MM.1S (cell line): ENCODE results near the gene PIP5K1C.

ENCODE experiments used
- DNase-seq: peaks from one replicate; pipeline ENCODE4 v3.0.0-alpha.2; 2015
- H2AFZ ChIP-seq: fragments of 300-600 bp; sonication (generic); 2 replicates; pipeline ENCODE4 v1.6.0; 2016; ENCODE audit warnings: antibody characterized with exemption, low read length
- H3F3A ChIP-seq: fragments of 300-600 bp; sonication (generic); 2 replicates; pipeline ENCODE4 v1.6.1; 2016; ENCODE audit warnings: mild to moderate bottlenecking, antibody characterized with exemption, low read length, moderate library complexity, mixed read lengths; ENCODE audit not compliant: insufficient read depth
- H3K27ac ChIP-seq: fragments of 300-600 bp; sonication (generic); 2 replicates; pipeline ENCODE4 v1.5.1; 2016; ENCODE audit warnings: mild to moderate bottlenecking, low read length
- H3K27me3 ChIP-seq: fragments of 300-600 bp; sonication (generic); replicated peaks from 2 replicates; pipeline ENCODE4 v1.6.0; 2016; ENCODE audit warnings: low read length; ENCODE audit not compliant: insufficient read depth
- H3K36me3 ChIP-seq: fragments of 300-600 bp; sonication (generic); replicated peaks from 2 replicates; pipeline ENCODE4 v1.6.1; 2016; ENCODE audit warnings: mild to moderate bottlenecking, low read length, mixed read lengths; ENCODE audit not compliant: insufficient read depth
- H3K4me1 ChIP-seq: fragments of 300-600 bp; sonication (generic); 2 replicates; pipeline ENCODE4 v1.6.1; 2016; ENCODE audit warnings: low read length, mixed read lengths
- H3K4me2 ChIP-seq: fragments of 300-600 bp; sonication (generic); 2 replicates; pipeline ENCODE4 v1.6.0; 2016; ENCODE audit warnings: low read depth, low read length
- H3K4me3 ChIP-seq: fragments of 300-600 bp; sonication (generic); 2 replicates; pipeline ENCODE4 v1.5.1; 2016; ENCODE audit warnings: low read length, mixed read lengths
- H3K79me2 ChIP-seq: fragments of 300-600 bp; sonication (generic); 2 replicates; pipeline ENCODE4 v1.6.1; 2016; ENCODE audit warnings: mixed run types, low read length, mixed read lengths
- H3K9ac ChIP-seq: fragments of 300-600 bp; sonication (generic); 2 replicates; pipeline ENCODE4 v1.6.1; 2016; ENCODE audit warnings: low read length, mixed read lengths
- H3K9me2 ChIP-seq: fragments of 300-600 bp; sonication (generic); replicated peaks from 2 replicates; pipeline ENCODE4 v1.6.1; 2016; ENCODE audit warnings: mild to moderate bottlenecking, low read length, mixed read lengths; ENCODE audit not compliant: insufficient read depth
- H3K9me3 ChIP-seq: fragments of 300-600 bp; sonication (generic); replicated peaks from 2 replicates; pipeline ENCODE4 v1.6.1; 2016; ENCODE audit warnings: mild to moderate bottlenecking, low read length, mixed read lengths; ENCODE audit not compliant: insufficient read depth
- H4K20me1 ChIP-seq: fragments of 300-600 bp; sonication (generic); 2 replicates; pipeline ENCODE4 v1.6.1; 2016; ENCODE audit warnings: mild to moderate bottlenecking, low read length, moderate library complexity, mixed read lengths; ENCODE audit not compliant: insufficient read depth
- EZH2 ChIP-seq: fragments of 300-600 bp; sonication (generic); optimal IDR thresholded peaks from 2 replicates; pipeline ENCODE3; 2017; ENCODE audit warnings: low read depth, mild to moderate bottlenecking, antibody characterized with exemption, low read length, mixed read lengths
- EZH2phosphoT487 ChIP-seq: fragments of 300-600 bp; sonication (generic); IDR thresholded peaks from 2 replicates; pipeline ENCODE4 v1.6.1; 2018; ENCODE audit warnings: antibody characterized with exemption, low read length
- TF ChIP-seq, protein P1 (sequence below): fragments of 300-600 bp; sonication (generic); IDR thresholded peaks from 2 replicates; pipeline ENCODE4 v1.5.1; 2016; ENCODE audit warnings: antibody characterized with exemption, low read length, mixed read lengths

The PIP5K1C gene

DNA sequence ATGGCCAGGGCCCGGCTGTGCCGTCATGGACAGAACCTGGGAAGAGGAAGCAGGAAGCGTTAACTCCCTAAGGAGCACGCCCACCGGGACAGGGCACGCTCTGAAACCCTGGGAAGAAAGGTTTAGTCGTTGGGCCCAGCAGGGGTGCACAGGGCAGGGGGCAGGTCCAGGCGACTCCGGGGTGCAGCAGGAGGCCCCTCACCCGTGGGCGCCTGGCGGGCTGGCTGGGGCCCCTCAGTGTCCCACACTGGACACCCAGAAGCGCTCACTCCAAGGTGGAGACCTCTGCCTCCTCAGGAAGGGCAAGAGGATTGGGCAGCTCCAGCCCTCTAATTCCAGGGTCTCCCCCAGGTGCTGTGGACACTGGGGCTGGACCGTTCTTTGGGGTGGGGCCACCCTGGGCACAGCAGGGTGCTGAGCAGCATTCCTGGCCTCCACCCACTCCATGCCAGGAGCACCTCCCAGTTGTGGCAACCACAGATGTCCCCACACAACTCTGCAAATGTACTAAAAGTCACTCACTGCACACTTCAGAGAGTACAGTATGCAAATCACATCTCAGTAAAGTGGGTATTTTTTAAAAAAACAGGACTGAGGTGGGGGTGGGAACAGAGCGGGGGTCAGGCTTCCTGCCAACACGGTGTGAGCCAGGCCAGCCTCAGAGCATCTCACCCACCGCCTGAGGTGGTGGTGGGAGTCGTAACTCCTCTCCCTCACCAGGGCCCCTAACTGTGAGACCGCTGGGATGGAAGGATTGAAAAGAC, 35.2 kb downstream of the PIP5K1C start:
- H3K9me2 ChIP-seq = no peaks in the 10 kb centered on the region
- H3K9ac ChIP-seq = no peak overlapping the region
- H3K79me2 ChIP-seq = no peaks in the 10 kb centered on the region
- H3K27me3 ChIP-seq = no peaks in the 10 kb centered on the region
- no peaks in the 10 kb centered on the region for H3K9me3 ChIP-seq
- H3F3A ChIP-seq = no peaks in the 10 kb centered on the region
- TF ChIP-seq EZH2 = no peak
- TF ChIP-seq, protein P1, sequence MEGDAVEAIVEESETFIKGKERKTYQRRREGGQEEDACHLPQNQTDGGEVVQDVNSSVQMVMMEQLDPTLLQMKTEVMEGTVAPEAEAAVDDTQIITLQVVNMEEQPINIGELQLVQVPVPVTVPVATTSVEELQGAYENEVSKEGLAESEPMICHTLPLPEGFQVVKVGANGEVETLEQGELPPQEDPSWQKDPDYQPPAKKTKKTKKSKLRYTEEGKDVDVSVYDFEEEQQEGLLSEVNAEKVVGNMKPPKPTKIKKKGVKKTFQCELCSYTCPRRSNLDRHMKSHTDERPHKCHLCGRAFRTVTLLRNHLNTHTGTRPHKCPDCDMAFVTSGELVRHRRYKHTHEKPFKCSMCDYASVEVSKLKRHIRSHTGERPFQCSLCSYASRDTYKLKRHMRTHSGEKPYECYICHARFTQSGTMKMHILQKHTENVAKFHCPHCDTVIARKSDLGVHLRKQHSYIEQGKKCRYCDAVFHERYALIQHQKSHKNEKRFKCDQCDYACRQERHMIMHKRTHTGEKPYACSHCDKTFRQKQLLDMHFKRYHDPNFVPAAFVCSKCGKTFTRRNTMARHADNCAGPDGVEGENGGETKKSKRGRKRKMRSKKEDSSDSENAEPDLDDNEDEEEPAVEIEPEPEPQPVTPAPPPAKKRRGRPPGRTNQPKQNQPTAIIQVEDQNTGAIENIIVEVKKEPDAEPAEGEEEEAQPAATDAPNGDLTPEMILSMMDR = no peak
- no peak for TF ChIP-seq EZH2phosphoT487
- H3K4me2 ChIP-seq = no peak overlapping the region
- H3K4me1 ChIP-seq = no peaks in the 10 kb centered on the region
- H4K20me1 ChIP-seq = no peaks in the 10 kb centered on the region; the same call in 1 of the 2 replicates
- DNase-seq = no peak
- H3K36me3 ChIP-seq = no peaks in the 10 kb centered on the region
- no peak overlapping the region for H3K4me3 ChIP-seq
- no peak overlapping the region for H2AFZ ChIP-seq
- H3K27ac ChIP-seq = no peak overlapping the region

DNA sequence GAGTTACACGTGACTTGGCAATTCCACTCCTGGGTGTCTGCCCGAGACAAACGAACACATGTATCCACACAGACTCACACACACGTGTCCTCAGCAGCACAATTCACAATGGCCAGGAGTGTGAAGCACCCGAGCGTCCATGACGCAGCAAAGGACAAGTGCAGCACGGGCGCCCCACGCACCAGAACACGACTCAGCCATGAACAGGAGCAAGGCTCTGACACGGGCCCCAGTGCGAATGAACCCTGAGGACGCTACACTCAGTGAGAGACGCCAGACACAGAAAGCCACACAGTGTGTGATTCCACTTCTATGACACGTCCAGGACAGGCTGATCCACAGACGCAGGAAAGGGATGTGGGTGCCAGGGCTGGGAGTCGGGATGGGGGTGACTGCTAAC, 36.4 kb downstream of the PIP5K1C start:
- Histone ChIP-seq H3K9me3 (no peaks in the 10 kb centered on the region), H3F3A (no peaks in the 10 kb centered on the region), H3K79me2 (no peaks in the 10 kb centered on the region), H3K9me2 (no peaks in the 10 kb centered on the region), H3K4me2 (no peak overlapping the region), H3K36me3 (no peaks in the 10 kb centered on the region), H3K4me1 (no peaks in the 10 kb centered on the region), H3K4me3 (no peak overlapping the region), H4K20me1 (no peaks in the 10 kb centered on the region; the same call in 1 of the 2 replicates), H3K27me3 (no peaks in the 10 kb centered on the region), H3K9ac (no peak overlapping the region), H3K27ac (no peak overlapping the region), H2AFZ (no peak overlapping the region)
- DNase-seq = no peak
- no peak for TF ChIP-seq EZH2
- TF ChIP-seq, protein P1 = no peak
- no peak for TF ChIP-seq EZH2phosphoT487

DNA sequence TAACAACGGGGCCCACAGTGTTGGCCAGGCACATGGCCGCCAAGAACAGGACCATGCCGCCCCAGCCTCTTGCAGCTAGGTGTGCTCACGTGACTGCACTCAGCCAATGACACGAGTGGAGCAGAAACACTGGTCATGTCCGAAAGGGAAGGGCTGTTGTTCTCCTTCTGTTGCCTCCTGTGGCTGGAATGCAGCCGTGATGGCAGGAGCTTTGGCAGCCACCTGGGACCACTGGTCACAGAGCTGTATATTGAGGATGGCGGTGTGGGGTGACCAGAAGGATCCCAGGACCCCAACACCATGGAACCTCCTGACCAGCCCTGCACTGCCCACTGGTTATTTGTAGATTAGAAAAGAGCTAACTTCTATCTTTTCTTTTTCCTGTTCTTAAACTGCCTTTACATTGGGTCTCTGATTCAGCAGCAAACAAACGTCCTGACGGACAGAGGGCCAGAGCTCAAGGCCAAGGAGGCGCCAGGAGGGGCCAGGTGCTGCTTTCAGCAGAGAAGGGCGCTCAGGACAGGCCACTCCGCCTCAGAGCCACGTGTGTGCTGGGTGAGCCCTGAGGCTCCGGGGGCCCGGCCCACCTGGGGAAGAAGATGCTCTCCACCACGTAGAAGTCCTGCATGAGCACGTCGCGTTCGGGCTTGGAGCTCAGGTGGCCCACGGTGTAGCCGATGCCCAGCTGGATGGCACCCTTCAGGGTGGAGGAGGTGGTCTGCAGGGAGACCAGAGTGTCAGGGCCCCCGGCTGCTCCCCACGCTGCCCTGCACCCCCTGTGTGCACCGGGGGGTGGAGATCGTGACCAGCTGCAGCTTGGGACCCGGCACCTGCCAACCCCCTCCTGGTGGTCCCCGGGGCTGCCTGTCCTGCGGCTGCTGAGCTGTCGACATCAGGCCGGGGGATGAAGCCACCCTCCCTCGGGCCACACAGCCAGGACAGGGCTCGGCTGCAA, 38.7 kb downstream of the PIP5K1C start:
- Histone ChIP-seq H4K20me1 (no peaks in the 10 kb centered on the region; the same call in 1 of the 2 replicates), H3K79me2 (no peaks in the 10 kb centered on the region), H3F3A (no peaks in the 10 kb centered on the region), H3K4me1 (no peaks in the 10 kb centered on the region), H3K9me3 (no peaks in the 10 kb centered on the region), H2AFZ (no peak overlapping the region), H3K27me3 (no peaks in the 10 kb centered on the region), H3K4me2 (no peak overlapping the region), H3K4me3 (no peak overlapping the region), H3K9me2 (no peaks in the 10 kb centered on the region), H3K27ac (no peak overlapping the region), H3K9ac (no peak overlapping the region), H3K36me3 (no peaks in the 10 kb centered on the region)
- TF ChIP-seq EZH2phosphoT487 (no peak), EZH2 (no peak)
- TF ChIP-seq, protein P1 = no peak
- DNase-seq = no peak
